Hematopoietic multipotent progenitor cell treated with erythropoietin and hydrocortisone succinate and interleukin-3 and kit ligand, for 6 days (in vitro differentiated cells): Measurements from ENCODE around the gene PSMD4.
"Not testable (repeated sequence)": the region's sequence is repeated elsewhere in the genome, so short reads cannot be mapped to it uniquely, and the experiment has no call there.

ENCODE experiments used
- DNase-seq: peaks from one replicate; pipeline ENCODE4 v3.0.0-alpha.2; 2015

The PSMD4 gene

GRCh38 chr1:151273924-151274466, 19.5 kb downstream of the PSMD4 start:
- no peak for DNase-seq

GRCh38 chr1:151275341-151275740, 20.8 kb downstream of the PSMD4 start:
- DNase-seq = not testable (repeated sequence)

DNA sequence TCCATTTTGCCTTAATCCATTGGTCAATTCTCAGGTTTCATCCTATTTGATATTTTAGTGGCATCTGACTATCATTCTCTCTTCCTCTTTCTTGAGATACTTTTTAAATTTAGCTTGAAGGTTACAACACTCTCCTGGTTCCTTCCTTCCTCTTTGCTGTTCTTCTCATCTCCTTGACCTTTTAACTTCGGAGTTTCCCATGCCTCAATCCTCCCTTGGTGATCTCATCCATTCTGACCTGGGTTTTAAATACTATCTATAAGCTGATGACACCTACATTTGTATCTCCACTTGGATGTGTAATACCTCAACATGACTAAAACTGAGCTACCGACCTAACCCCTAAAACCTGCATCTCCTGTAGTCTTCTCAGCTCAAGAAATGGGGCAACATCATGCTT, 22.7 kb downstream of the PSMD4 start:
- peak; percentile 45 for DNase-seq

GRCh38 chr1:151281225-151281968, 26.9 kb downstream of the PSMD4 start:
- peak; percentile 99 for DNase-seq

GRCh38 chr1:151281969-151282882, 27.7 kb downstream of the PSMD4 start, which contains the start of gene ZNF687:
Gene ZNF687, plus strand, starts transcription at chr1:151282299. Its CDS starts 3,993 bp downstream, at chr1:151286292.
- DNase-seq = peak; percentile 100

DNA sequence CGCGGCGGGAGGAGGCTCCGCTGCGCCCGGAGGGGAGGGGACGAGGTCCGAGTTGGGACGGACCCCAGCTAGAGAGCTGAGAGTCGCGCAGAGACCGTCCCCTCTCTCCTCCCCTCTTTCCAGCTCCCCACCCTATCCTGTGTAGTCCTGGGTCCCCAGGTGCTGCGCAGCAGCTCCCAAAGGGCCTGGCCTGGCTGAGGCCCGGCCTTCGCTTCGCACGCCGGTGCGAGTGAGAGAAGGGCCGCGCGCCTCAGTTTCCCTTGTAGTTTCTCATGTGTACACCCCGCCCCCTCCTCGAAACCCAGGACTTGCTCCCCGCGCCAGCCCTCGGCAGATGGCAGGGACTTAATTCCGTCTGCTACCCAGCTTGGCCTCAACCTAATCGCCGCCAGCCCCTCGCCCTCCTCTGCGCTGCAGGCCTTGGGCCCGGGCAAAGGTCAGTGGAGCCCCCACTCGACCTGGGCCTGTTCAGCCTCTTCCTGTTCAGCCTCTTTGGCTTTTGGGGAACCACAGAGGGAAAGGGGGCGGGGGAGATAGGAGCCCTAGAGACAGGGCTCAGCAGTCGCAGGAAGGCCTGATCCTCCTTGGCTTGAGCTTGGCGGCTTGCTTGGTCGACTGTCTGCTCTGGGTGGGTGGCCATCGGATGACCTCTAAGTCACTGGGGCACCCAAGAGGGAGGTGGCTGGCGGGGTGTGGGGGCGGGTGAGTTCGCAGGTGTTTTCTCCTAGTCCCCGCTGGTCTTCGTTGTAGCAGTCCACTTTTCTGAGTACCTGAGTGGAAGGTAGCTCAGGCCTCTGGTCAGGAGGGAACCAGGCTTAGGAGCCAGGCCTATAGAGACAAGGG, 28.6 kb downstream of the PSMD4 start:
- peak; percentile 77 for DNase-seq

GRCh38 chr1:151284013-151284577, 29.6 kb downstream of the PSMD4 start:
- no peak for DNase-seq

GRCh38 chr1:151286619-151287340, 32.2 kb downstream of the PSMD4 start:
- DNase-seq = no peak

GRCh38 chr1:151287341-151287699, 32.8 kb downstream of the PSMD4 start:
- DNase-seq = no peak

GRCh38 chr1:151287767-151288500, 33.4 kb downstream of the PSMD4 start:
- DNase-seq = no peak

GRCh38 chr1:151288502-151288901, 34.0 kb downstream of the PSMD4 start:
- no peak for DNase-seq

DNA sequence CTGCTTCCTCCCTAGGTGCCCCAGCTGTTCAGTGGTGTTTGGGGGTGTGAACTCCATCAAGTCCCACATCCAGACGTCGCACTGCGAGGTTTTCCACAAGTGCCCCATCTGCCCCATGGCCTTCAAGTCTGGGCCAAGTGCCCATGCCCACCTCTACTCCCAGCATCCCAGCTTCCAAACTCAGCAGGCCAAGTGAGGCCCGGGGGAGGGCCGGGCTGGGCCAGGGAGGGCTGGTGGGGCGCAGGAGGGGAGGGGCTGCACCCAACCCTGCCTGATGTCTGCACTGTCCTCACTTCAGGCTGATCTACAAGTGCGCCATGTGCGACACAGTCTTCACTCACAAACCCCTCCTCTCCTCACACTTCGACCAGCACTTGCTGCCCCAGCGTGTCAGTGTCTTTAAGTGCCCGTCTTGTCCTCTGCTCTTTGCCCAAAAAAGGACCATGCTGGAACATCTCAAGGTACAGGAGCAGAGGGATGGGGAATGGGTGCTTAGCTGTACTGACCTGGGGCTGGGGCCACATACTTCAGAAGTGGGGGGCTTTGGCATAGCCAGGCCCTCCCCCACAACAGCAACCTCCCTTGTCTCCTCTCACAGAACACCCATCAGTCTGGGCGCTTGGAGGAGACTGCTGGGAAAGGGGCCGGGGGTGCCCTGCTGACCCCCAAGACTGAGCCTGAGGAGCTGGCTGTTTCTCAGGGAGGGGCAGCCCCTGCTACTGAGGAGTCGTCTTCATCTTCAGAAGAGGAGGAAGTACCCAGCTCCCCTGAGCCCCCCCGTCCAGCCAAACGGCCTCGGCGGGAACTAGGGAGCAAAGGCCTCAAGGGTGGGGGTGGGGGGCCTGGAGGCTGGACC, 34.8 kb downstream of the PSMD4 start:
- no peak for DNase-seq

DNA sequence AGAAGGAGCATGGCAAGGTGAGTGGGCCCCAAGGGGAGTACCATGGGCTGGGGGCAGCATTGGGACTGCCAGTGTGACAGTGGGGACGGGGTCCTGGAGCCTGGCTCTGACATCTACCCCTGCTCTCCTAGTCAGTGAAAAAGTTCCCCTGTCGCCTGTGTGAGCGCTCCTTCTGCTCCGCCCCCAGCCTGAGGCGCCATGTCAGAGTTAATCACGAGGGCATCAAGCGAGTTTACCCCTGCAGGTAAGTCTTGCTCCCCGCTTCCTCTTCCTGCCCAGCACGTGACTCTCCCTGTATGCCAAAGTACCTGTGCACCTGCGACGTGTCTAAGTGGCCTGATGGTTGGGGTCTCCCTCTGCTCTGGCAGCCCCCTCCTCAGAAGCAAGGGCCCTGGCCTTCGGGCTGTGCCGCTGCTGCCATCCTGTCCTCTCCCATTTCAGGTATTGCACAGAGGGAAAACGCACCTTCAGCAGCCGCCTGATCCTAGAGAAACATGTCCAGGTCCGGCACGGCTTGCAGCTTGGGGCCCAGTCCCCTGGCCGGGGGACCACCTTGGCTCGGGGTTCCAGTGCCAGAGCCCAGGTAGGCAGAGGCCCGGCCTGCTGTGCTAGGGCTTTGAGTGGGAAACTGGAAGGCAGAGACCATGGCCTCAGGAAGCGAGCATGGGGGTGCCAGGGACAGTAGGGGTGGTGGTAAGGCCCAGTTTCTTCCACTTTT, 35.6 kb downstream of the PSMD4 start:
- DNase-seq = no peak

DNA sequence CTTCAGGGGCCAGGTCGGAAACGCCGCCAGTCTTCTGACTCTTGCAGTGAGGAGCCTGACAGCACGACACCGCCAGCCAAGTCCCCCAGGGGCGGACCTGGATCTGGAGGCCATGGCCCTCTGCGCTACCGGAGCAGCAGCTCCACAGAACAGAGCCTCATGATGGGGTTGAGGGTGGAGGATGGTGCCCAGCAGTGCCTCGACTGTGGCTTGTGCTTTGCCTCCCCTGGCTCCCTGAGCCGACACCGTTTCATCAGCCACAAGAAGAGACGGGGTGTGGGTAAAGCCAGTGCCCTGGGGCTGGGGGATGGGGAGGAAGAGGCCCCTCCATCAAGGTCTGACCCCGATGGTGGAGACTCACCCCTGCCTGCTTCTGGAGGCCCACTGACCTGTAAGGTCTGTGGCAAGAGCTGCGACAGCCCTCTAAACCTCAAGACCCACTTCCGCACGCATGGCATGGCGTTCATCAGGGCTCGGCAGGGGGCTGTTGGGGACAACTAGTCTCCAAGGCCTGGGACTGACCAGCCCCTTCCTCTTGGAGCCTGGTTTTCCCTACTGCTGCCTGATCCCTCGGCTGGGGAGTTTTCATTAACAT, 36.3 kb downstream of the PSMD4 start:
- DNase-seq = no peak

DNA sequence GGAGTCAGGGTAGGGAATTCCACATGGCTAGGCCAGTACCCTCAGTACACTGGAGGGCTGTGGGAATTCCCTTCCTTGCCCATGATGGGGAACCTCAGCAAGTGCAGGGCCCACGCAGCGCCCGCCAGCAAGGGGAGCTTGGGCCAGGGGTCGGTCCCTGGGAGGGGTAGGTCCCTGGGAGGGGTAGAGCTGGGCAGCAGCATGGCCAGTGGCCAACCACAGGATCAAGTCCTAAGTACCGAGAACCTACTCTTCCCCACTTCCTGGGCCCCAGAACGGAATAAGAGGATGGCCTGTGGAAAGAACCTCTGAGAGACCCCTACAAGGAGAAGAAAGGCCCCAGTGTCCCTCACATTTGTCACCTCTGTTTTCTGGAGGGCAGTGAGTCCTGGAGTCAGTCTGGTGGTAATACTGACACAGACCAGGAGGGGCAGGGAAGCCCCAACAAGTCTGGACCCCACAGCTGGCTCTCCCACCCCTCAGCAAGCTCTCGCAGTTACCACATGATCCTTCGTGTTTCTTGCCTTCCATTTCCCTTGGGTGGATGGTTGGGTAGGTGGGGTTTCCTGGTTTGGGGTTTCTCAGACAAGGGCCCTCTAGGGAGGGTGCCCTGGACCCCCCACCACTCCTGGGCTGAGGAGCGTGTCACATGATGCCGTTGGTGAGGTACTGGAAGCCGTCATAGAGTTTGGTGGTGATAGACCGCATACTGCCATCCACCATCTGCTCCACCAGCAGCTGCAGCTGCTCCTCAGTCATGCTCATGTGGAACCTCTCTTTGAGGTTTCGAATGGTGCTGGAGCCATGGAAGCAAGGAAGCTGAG, 37.9 kb downstream of the PSMD4 start:
- peak; percentile 27 for DNase-seq

DNA sequence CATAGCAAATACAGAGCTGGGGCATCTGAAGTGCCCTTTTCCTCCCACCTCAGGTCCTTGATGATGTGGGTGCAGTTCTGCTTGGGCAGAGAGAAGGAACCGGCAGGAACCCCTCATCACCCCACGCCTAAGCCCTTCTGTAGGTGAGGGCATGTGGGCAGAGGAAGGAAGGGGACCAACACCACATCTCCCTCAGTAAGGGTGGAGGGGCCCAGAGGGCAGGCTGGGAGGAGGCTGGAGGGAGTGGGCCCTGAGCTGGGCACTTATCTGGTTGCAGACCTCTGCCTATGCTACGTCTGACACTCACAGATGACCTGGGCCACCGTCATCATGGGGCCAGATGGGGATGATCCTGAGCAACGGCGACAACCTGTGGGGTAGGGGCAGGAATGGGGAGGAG, 38.6 kb downstream of the PSMD4 start:
- DNase-seq = no peak

GRCh38 chr1:151294742-151295462, 40.4 kb downstream of the PSMD4 start:
- no peak for DNase-seq
